Bone marrow (tissue), 2 donors: Measurements from ENCODE around the gene PRDM1.
A peak's percentile ranks its signal among the peaks of the same experiment; 100 is the strongest.

ENCODE experiments used
- DNase-seq, 2 donors: peaks; one replicate each; lab custom pipeline; 2025; lab: John Stamatoyannopoulos, UW

Gene PRDM1

GRCh38 chr6:106116125-106116832 is 30.1 kb downstream of the PRDM1 start:
- no peak for DNase-seq

GRCh38 chr6:106117579-106117978 is 31.4 kb downstream of the PRDM1 start:
- peak in 1 of 2 donors; percentile 97 for DNase-seq

GRCh38 chr6:106118835-106119431 is 32.8 kb downstream of the PRDM1 start:
- no peak for DNase-seq

- DNase-seq = no peak
Measured at GRCh38 chr6:106119546-106119945, 33.4 kb downstream of the PRDM1 start.

- DNase-seq = peak in 1 of 2 donors; percentile 43
Measured at GRCh38 chr6:106120006-106120405, 33.9 kb downstream of the PRDM1 start.

GRCh38 chr6:106120406-106120805 is 34.3 kb downstream of the PRDM1 start:
- DNase-seq = no peak

GRCh38 chr6:106122306-106122918 is 36.3 kb downstream of the PRDM1 start:
- DNase-seq = no peak

GRCh38 chr6:106122938-106123656 is 37.0 kb downstream of the PRDM1 start:
- no peak for DNase-seq

- DNase-seq = no peak
Measured at GRCh38 chr6:106124015-106124414, 37.9 kb downstream of the PRDM1 start.

- DNase-seq = no peak
Measured at GRCh38 chr6:106124437-106125430, 38.6 kb downstream of the PRDM1 start.

GRCh38 chr6:106125925-106126435 is 39.8 kb downstream of the PRDM1 start:
- DNase-seq = peak in 1 of 2 donors; percentile 79

GRCh38 chr6:106126482-106126881 is 40.3 kb downstream of the PRDM1 start:
- DNase-seq = no peak

GRCh38 chr6:106128981-106129781 is 43.0 kb downstream of the PRDM1 start:
- no peak for DNase-seq

- DNase-seq = no peak
Measured at GRCh38 chr6:106132153-106132698, 46.1 kb downstream of the PRDM1 start.

- no peak for DNase-seq
Measured at GRCh38 chr6:106133040-106133439, 46.9 kb downstream of the PRDM1 start.

- no peak for DNase-seq
Measured at GRCh38 chr6:106134087-106134770, 48.1 kb downstream of the PRDM1 start.

GRCh38 chr6:106134906-106135634 is 48.9 kb downstream of the PRDM1 start:
- no peak for DNase-seq

- no peak for DNase-seq
Measured at GRCh38 chr6:106135911-106136571, 49.9 kb downstream of the PRDM1 start.
